NCI-H2029 (cell line): Measurements from ENCODE around the gene NAV2.

ENCODE experiments used
- DNase-seq: peaks from one replicate; lab custom pipeline; 2025; lab: John Stamatoyannopoulos, UW

Gene NAV2

DNA sequence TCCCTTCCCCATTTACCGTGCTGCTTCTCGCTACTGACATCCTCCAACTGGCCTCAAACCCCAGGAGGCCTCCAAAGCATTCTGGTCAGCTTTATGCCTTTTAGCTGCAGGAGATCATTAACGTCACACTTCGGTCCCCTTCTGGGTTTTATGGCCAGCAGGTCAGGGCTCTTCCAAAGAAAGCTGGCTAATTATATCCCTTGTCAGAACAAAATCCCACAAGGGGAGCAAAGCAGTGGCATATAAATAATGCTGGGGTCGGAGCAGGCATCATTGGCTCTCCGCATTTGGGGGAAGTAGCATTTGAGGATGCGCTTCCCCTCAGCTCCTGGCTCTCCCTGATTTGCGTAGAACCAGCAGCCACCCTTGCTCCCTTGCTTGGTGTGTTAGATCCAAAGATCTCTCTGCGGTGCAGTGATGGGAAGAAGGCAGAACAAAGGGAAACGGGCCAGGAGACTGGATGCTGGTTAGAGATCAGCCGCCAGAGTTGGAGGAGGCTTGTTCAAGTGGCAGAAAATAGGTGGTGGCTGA, 330.2 kb downstream of the NAV2 start:
- no peak for DNase-seq

DNA sequence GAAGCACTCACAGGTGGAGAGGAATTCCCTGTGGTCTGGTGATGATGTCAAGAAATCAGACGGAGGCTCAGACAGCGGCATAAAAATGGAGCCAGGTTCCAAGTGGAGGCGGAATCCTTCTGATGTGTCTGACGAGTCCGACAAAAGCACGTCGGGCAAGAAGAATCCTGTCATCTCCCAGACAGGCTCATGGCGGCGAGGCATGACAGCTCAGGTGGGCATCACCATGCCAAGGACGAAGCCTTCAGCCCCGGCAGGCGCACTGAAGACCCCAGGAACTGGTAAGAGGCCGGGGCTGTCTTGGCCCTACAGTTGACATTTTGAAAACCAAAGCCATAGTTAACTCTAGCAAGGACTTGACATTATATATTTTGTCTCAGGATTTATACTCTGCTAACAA, 331.4 kb downstream of the NAV2 start:
- no peak for DNase-seq

DNA sequence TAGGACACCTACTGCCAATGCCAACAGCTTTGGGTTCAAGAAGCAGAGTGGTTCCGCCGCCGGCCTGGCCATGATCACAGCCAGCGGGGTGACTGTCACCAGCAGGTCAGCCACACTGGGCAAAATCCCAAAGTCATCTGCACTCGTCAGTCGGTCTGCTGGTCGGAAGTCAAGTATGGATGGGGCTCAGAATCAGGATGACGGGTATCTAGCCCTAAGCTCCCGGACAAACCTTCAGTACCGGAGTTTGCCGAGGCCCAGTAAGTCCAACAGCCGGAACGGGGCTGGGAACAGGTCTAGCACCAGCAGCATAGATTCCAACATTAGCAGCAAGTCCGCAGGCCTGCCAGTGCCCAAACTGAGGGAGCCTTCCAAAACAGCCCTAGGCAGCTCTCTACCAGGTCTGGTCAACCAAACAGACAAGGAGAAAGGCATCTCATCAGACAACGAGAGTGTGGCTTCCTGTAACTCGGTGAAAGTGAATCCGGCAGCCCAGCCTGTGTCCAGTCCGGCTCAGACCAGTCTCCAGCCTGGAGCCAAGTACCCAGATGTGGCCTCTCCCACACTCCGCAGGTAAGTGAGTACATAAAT, 332.6 kb downstream of the NAV2 start:
- DNase-seq, result no peak

DNA sequence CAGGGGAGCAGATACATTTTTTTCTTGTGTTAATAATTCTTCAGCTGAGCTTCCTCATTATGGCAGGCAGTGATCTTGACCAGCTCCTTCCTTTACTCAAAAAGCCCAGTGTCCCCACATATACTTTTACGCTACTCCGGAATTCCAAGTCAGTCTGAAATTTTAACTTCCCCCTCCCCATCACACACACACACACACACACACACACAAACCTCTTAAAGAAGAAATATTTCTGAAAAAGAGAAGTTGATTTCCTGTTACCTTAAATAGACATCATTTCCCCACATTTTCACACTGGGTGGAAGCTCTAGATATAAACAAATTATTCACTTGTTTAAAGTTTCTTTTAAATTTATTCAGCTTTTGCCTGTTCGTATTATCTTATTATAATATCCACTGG, 333.8 kb downstream of the NAV2 start:
- DNase-seq, result no peak

DNA sequence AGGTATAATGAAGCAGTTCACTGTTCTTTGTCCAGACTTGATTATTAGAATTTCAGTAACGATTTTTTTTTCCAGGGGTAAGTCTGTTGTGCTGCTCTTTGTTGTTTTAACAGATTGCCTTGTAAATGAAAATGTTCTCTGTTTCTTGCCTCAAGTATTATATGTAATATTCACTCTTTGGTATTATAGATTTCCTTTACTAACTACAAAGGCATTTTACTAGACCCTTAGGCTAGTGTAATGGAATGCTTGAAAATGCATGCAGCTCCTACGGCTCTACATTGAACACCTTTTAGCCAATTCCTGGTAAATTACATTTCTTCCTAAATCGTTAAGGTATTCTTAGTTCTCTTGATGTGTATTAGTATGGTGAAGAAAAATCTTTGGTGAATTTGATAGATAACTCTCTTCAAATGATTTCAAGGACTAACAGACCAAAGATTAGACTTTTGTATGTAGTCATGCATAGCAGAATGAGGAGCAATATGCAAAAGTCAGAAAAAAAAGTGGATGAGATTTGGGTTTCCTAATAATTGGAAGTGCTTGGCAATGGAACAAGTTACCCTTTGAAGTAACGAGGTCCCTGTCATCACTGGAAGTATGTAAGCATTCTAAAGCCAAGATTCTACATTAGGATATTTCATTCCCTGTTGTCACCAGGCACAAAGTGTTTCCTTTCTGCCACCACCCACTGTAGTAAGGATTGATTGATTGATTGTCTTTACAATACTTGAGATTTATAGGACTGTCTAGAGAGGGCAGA, 334.6 kb downstream of the NAV2 start:
- no peak for DNase-seq

DNA sequence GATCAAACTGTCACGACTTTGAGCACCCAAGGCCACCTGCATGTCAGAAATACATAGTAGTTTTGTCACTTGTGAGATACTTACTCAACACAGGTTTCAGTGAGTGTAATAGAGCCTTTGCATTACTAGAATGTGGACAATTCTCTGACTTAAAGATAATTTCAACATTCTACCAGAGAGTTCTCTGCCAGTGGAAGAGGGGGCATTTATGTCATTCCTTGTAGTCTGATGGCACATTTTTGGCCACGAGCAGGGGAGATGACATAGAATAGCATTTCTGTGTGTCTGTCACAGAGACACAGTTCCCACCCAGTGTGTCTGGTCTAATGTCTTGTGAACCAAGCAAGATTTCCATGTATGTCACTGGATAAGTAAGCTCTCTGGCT, 335.1 kb downstream of the NAV2 start:
- DNase-seq, result no peak

DNA sequence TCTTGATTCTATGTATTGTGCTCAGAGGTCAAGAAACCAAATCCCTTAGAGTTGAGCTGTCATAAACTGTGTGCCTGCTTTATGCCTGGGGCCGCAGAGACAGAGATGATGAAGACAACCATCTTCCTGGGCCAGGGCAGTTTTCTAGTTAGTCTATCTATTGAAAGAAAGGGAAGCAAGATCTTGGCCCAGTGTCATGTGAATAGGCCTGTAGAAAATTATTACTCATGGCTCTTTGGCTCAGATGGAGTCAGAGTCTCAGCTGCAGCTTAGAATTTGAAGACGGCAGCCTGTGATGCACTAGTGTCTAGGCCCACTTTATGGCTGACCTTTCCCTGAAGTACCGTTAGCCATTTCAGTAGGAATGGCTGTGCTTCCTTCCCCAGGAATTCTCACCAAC, 335.6 kb downstream of the NAV2 start:
- no peak for DNase-seq

DNA sequence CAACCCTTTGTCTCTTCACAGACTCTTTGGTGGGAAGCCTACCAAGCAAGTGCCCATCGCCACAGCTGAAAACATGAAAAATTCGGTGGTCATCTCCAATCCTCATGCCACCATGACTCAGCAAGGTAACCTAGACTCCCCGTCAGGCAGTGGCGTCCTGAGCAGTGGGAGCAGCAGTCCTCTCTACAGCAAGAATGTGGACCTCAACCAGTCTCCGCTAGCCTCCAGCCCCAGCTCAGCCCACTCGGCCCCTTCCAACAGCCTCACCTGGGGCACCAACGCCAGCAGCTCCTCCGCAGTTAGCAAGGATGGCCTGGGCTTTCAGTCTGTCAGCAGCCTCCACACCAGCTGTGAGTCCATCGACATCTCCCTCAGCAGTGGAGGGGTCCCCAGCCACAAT, 336.1 kb downstream of the NAV2 start:
- DNase-seq, result no peak

DNA sequence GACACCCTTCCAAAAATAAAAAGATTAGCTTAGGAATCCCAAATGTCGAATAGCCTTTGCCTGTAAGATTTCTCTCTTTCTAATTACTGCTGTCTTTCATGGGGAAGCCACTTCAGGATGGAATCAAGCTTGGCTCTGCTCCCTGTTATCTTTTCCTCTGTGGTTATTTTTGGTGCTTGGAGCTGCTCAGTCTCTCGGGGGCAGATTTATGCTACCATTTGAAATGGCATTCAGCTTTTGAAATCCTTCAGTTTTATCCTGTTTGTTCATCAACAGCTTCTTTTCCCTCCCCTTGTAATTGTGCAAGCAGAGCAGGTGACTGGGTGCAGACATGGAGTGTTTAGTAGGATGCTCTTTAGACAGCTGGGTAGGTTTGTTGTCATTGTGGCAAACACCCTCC, 336.6 kb downstream of the NAV2 start:
- no peak for DNase-seq

DNA sequence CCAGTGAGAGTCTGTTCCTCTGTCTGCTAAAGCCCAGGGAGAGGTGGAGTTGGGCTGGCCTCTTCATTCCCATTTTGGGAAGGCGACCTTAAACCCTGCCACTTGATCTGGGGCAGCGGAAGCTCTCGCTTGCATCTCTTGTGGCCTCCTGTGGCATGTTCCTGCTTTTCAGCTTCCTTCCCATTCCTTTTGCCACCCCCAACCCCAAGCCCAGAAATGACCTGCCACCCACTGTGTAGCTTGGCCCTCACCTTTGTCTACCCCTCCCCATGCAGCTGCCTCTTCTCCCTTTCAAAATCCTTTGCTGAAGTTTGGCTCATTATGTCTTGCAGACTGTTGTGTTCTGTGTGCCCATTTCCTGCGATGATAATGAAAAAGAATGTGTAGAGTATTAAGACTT, 337.4 kb downstream of the NAV2 start:
- no peak for DNase-seq

DNA sequence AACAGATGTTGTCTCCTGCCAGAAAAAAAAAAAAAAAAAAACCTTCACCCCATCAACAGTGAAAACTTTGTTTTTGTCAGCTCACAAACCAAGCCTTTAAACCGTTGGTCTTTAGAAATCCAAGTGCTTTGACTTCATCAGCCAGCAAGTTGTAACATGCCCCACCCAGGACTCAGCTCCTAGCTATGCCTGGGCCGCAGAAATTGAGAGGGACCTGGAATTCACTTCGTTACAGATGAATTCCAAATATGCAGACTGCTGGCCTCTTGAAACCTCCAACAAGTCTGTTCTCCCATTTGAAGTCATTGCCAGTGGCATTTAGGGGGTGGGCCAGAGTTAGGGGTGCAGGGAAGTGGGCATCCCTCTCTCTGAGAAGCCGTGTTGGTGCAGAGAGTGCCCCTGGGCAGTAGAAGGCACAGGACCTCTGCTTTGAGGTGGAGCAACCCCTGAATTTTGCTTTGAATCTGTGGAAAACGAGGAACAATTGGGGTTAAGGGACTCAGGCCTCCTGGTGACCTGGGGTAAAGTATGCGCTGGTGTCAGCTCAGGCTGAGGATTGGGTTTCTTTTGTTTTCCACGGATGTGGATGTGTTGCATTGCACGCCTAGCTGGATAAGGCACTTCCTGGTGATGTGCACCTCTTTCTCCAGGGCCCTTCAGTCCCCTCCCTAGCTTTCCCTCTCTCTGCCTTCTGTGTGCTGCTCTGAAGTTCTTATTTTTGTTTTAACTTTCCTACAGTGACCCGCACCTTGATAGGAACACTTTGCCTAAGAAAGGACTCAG, 338.1 kb downstream of the NAV2 start:
- DNase-seq, result no peak

DNA sequence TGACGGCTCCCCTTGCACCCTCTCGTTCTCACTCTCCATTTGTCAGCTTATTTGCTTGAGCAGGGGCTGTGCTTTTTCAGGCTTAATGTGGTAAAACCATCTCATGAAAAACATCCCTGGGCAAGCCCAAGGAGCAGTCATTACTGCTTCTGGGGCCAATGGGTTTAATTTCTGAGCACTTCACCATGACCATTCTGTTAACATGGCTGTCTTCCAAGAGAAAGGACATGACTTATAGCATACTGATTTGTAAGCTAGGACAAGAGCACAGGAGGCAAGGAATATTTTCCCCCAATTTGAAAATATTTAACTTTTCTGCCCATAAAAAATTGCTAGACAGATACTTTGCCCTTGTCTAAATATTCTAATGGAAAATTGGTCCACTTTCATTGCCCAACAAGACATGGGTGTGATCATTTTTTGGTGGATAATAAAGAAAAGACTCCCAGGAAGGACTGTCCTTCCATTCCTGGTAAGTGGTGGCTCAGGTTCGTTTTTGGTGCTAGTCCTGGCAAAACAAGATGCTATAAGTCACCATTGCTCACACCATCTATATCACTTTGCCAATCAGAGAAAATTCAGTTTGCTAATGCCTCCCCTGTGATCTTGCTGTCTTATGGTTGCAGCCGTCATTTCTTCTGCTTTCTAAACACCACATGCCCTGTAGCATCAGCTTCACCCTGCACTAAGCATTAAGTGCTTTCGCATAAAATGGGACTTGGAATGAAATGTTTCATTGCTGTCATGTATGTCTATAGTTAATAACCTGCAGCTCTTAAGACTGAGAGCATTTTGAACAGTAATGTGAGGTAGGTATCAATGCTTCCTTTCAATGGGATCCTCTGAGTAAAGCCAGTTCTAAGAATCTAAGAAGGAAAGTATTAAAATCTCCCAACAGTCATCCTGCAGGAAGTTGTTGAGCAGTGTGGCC, 339.1 kb downstream of the NAV2 start:
- DNase-seq, result no peak

DNA sequence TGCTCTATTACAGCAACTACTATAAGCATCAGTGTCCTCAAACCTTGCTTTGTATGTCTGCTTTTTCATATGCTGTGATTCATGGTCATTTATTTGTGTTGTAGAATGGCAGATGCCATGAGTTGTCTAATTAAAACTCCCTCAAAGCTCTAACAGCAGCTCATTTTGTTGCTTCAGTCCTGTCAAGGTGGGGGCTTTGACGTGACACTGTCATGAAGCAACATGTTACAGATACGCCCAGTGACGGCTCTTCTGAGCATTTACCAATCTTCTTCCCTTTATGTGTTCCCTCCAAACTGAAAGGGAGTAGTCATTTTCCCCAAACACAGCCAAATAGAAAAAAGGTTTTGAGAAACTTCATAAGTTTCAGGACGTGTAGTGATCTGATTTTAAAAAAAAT, 340.9 kb downstream of the NAV2 start:
- no peak for DNase-seq

DNA sequence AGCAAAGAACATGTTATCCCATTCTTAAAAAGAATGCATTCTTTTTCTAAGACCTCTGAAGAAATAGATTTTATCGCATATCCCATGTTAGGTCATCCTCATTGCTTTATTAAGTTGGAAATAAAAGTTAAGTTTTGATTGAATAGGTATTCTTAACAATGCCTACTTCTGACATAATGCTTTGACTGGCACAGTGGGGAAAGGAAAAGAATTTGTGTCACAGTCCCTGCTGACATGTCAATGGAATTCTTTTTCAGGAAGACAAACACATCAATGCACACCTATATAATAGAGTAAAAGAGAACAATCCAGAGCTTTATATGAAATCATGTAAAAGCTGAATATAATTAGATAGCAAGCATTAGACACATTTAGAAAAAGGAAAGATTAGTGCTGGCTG, 341.9 kb downstream of the NAV2 start:
- no peak for DNase-seq

DNA sequence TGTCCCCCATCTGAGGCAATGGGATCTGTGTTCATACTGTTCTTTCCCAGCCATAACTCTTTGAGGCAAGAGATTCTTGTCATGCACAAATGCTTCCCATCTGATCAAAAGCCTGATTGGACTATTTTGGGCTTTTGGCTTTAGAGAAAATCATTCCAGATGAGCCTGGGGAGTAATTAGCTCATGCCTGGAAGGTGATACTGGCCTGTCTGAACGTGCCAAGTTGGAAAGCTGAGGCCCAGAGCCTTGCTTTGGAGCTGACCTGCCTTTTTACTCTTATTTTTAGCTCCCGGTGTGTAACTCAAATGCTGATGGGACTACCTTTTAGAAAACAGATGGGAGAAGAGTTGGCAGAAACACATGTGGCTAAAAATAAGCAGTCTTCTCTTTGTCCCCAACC, 342.7 kb downstream of the NAV2 start:
- DNase-seq, result no peak

DNA sequence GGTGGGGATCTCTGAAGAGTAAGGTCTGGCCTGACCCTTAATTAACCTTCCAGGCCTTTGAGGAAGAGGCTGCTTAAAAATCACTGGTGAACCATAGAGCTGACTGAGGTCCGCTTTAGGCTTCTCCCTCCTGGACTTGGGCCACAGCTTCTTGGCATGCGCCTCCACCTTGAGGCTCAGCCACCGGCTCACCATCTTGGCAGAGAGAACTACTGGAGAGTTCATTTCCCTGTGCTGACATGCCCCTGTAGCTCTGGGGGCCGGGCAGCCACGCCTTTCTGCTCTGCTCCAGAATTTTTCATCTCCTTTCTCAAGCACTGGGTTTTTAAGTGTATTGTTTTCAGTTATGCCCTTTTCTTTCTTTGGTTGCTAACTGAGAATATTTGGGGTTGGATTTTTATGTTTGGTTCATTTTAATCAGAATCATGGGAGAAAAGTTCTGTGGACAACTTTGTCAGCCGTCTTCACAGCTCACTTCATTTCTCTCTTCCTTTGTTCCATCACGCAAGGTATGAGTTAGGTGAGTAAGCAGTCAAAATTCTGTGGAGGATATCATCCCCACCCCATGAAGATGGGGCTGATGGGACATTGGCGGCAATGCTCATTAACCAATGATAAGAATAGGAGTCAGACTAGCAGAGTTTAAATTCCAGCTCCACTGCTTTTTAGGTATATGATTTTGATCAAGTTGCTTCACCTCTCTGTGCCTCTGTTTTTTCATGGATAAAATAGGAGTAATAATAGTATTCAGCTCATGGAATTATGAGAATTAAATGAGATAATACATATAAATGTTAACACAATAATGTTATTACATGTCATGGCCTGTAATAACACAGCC, 343.7 kb downstream of the NAV2 start:
- no peak for DNase-seq

DNA sequence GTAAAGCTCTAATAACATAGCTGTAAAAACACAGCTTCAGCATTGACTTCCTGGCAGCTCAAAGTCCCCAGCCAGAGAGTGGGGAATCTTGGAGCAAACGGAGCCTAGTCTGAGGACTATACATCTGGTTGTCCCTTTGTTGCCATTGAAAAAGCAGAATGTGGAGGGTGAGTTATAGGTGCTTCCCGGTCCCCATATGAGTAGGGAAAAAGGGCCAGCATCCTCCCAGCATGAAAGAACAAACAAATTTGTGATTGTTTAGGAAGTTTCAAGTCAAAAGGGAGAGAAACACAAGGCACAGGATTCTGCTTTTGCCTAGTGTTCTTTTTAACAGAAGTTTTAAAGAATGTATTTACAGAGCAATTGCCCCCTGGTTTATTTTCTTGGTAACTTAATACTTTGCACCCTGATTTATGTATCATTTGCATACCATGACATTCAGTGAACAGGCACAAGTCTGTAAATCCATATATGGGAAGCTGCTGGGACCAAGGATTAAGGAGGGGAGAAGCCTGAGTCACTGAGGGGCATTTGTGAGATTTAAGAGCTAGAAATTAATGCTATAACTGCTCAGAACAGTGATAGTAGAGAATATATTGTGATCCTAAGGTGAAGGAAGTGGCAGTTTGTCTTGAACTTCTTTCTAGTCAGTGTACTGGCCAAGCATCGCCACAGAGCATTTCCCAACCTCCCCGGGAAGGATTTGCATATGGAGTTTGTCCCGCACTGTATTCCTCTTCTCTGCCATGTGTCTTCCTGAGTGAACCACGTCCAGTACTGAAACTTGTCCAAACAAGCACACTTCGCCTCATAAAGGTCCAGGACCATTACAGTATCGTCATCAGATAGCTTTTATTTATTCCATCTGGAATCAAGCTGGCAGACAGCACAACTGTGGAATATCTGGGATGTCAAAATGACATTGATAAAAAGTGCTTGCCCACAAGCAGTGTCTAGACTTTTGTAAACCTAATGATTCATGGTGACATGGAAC, 344.6 kb downstream of the NAV2 start:
- no peak for DNase-seq

DNA sequence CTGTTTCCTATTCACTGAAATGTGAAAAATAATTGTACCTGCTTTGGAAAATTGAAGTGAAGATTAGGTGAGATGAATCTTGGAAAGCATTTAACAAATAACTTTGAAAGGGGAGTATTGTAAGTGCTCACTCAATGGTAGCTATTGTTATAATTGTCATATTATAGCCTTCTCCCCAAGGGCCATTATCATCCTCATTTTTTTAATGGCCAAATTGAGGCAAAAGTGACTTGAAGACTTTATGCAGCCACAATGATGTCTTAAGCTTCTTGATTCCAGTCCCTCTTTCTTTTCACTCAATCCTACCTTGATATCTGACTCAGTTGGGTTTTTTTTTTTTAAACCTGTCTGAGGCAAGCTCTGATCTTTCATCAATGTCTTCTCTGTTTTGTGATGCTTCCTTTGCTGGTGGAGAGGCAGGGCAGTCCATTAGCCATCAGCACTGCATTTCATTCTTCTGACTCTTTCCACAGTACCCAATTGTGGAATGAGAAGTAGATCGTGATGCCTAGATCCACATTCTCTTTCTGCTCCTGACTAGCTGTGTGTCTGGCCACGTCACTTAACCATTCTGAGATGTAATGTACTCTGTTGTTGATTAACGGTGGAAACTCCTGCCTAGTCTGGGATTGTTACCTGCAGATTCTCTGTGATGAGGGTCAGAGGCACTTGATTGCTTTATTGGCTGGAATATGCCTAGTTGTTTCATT, 346.3 kb downstream of the NAV2 start:
- no peak for DNase-seq

DNA sequence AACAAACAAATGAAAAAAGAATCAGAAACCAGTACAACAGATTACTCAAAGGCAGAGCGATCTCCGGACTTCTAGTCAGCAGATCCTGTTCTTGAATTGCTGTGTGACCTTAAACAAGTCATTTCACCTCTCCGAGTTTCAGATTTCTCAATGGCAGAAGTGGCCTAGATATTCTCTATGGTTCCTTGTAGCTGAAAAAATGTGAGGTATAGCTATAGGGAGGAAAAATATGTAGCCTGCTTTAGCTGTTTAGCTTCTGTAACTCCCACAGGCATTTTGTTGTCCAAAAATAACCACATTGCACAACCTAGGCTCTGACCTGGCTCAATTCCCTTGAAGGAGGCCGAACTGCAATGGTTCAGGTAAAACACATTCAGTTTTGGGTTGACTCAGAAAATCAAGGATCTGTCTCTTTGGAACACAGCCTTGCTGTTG, 347.0 kb downstream of the NAV2 start:
- no peak for DNase-seq
